Mesothelial cell of epicardium (in vitro differentiated cells): ENCODE measurements around the gene STN1. TPM values are rescaled to one million over a fixed set of nuclear protein-coding genes. Genes with fewer than 3 reads are reported as not detected.
A peak's percentile ranks its signal among the peaks of the same experiment; 100 is the strongest.

ENCODE experiments used
- DNase-seq, 2 experiments: peaks; one replicate each; pipeline ENCODE4 v3.0.0; 2021; ENCODE audit warnings: low spot score in 2 of 2; ENCODE audit not compliant: unreplicated experiment in 2 of 2
- H3K27ac Mint-ChIP-seq: 2 replicates; pipeline ENCODE4 v1.8.0; 2021; ENCODE audit warnings: mixed read lengths
- H3K27me3 Mint-ChIP-seq: 2 replicates; pipeline ENCODE4 v1.8.0; 2021; ENCODE audit warnings: low read depth, mixed read lengths
- H3K36me3 Mint-ChIP-seq: 2 replicates; pipeline ENCODE4 v1.8.0; 2021; ENCODE audit warnings: mixed read lengths
- H3K4me1 Mint-ChIP-seq: 2 replicates; pipeline ENCODE4 v1.8.0; 2021; ENCODE audit warnings: mixed read lengths
- H3K4me3 Mint-ChIP-seq: 2 replicates; pipeline ENCODE4 v1.8.0; 2021; ENCODE audit warnings: mild to moderate bottlenecking, moderate library complexity, mixed read lengths
- H3K9me3 Mint-ChIP-seq: 2 replicates; pipeline ENCODE4 v1.8.0; 2021; ENCODE audit warnings: mixed read lengths
- total RNA-seq: library from RNA; stranded (reverse); gene quantifications from 3 replicates; pipeline ENCODE4 v1.2.1, GENCODE V29; 2021
- TF ChIP-seq, protein P1 (sequence below): fragments of 200-600 bp; sonication (generic); IDR thresholded peaks from one replicate; pipeline ENCODE4 v1.5.0; 2021; ENCODE audit warnings: antibody characterized with exemption; ENCODE audit not compliant: unreplicated experiment

Gene STN1
- total RNA-seq, 1 donor from 2014 or later = 14.2 TPM

DNA sequence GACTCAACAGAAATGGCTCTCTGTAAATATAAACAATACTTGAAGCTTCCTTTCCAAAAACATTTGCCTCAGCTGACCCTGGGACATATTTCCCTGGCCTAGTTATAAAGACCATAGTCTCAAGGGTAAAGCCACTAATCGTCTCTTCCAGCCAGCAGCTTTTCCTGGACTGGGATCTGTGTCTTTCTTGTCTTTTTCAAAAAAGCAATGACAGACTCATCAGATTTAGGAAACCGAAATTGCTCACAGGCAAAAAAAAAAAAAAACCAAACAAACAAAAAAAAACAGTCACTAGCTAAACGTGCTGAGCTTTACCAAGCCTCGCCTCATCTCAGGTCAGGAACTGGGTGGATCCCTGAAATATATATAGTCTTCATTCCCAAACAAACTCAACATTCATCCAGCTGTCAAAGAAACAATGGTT, 23.5 kb downstream of the STN1 start:
- H3K4me1 Mint-ChIP-seq = peaks cover 21% of the 10 kb centered on the region
- H3K27me3 Mint-ChIP-seq = no peaks in the 10 kb centered on the region
- no peaks in the 10 kb centered on the region for H3K9me3 Mint-ChIP-seq
- TF ChIP-seq, protein P1, sequence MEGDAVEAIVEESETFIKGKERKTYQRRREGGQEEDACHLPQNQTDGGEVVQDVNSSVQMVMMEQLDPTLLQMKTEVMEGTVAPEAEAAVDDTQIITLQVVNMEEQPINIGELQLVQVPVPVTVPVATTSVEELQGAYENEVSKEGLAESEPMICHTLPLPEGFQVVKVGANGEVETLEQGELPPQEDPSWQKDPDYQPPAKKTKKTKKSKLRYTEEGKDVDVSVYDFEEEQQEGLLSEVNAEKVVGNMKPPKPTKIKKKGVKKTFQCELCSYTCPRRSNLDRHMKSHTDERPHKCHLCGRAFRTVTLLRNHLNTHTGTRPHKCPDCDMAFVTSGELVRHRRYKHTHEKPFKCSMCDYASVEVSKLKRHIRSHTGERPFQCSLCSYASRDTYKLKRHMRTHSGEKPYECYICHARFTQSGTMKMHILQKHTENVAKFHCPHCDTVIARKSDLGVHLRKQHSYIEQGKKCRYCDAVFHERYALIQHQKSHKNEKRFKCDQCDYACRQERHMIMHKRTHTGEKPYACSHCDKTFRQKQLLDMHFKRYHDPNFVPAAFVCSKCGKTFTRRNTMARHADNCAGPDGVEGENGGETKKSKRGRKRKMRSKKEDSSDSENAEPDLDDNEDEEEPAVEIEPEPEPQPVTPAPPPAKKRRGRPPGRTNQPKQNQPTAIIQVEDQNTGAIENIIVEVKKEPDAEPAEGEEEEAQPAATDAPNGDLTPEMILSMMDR = no peak
- no peak overlapping the region for H3K4me3 Mint-ChIP-seq
- no peak for DNase-seq
- H3K36me3 Mint-ChIP-seq = peaks cover 15% of the 10 kb centered on the region
- H3K27ac Mint-ChIP-seq = no peak overlapping the region

DNA sequence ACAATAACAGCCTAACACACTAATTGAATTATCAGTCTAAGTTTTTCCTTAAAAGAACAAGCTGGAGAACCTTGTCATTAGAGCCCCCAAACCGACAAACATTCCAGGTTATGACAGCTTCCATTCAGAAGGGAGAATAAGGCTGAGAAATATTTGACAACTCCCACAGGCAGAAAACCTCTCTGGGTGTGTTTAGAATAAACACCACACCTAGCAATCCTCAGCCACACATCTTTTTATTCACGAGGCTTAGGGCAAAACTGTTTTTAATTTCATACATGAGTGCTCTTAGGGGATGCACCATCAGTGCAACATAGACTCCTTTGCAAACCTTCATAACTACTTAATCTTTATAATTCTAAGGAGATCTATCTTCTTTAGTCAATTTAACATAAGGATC, 24.2 kb downstream of the STN1 start:
- TF ChIP-seq, protein P1 = no peak
- H3K36me3 Mint-ChIP-seq = peaks cover 15% of the 10 kb centered on the region
- no peak for DNase-seq
- peaks cover 21% of the 10 kb centered on the region for H3K4me1 Mint-ChIP-seq
- no peak overlapping the region for H3K4me3 Mint-ChIP-seq
- H3K27ac Mint-ChIP-seq = no peak overlapping the region
- no peaks in the 10 kb centered on the region for H3K27me3 Mint-ChIP-seq
- no peaks in the 10 kb centered on the region for H3K9me3 Mint-ChIP-seq

DNA sequence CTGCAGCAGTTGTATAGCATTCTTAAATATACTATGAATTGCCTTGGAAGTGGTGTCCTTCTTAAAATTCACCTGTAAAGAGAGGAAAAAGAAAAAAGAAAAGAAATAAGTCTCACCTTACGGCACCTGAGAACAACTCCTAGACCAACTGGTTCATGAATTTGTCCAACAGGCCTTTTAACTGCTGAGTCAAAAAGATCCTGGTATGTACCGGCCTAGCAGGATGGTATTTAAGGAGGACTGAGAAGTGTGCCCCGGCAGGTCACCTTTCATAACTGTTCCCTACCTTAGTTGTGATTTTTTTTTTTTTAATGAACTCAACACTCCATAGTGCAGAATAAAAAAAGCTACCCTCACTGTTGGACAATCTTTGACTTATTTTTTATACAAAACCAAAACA, 25.8 kb downstream of the STN1 start:
- TF ChIP-seq, protein P1 = no peak
- no peaks in the 10 kb centered on the region for H3K9me3 Mint-ChIP-seq
- no peaks in the 10 kb centered on the region for H3K27me3 Mint-ChIP-seq
- H3K4me1 Mint-ChIP-seq = peaks cover 26% of the 10 kb centered on the region
- H3K27ac Mint-ChIP-seq = no peak overlapping the region
- no peak for DNase-seq
- H3K4me3 Mint-ChIP-seq = no peak overlapping the region
- H3K36me3 Mint-ChIP-seq = peaks cover 10% of the 10 kb centered on the region

DNA sequence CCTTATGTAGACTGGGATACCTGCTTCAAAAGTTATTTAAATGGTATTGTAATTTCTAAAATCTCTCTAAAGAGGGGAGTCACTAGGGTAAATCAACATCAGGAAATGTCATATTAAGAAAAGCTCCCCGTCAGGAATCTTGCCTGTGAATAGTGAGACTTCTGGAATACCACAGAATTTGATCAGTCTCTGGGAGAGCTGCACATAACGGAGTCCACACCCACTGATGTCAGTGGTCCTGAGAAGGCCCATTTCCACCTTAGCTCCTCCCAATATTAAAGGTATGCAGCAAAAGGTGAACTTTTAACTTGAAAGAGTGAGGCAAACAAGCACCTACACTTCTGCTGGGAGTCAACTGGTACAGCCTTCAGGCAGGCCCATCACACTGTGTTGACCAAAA, 27.3 kb downstream of the STN1 start:
- DNase-seq = no peak
- Mint-ChIP-seq H3K27me3 (no peaks in the 10 kb centered on the region), H3K36me3 (peaks cover 6% of the 10 kb centered on the region), H3K9me3 (no peaks in the 10 kb centered on the region), H3K27ac (no peak overlapping the region), H3K4me3 (no peak overlapping the region), H3K4me1 (peaks cover 26% of the 10 kb centered on the region)
- TF ChIP-seq, protein P1 = no peak

DNA sequence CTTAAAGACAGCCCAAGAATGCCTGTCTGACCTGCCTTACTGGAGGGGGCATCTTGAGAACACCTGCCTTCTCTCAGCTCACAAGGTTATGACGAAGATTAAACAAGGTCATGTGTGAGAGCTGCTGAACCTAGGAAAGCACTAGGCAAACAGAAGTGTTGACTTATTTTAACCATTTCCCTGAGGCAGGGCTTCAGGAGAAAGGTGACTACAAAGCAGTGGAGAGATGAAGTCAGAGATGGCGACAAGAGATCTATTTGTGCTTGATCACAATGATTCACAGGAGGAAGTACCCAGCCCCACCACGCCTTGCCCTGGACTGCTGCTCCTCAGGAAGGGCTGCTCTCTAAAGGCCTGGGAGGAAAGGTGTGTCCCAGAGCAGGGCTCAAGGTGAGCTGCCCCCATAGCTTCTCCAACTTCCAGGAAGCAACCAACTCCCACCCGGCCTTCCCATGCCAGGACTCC, 27.8 kb downstream of the STN1 start:
- Mint-ChIP-seq H3K36me3 (peaks cover 6% of the 10 kb centered on the region), H3K9me3 (no peaks in the 10 kb centered on the region), H3K4me1 (peaks cover 22% of the 10 kb centered on the region), H3K4me3 (no peak overlapping the region), H3K27me3 (no peaks in the 10 kb centered on the region), H3K27ac (peak overlapping the region; percentile 1)
- DNase-seq = no peak
- TF ChIP-seq, protein P1 = no peak
